22Rv1 (cell line): ENCODE results near the gene LRRC56.

Experiments
- CTCF ChIP-seq: fragments of 450-650 bp; IDR thresholded peaks from 2 replicates; pipeline ENCODE4 v1.5.1; 2017; ENCODE audit warnings: mild to moderate bottlenecking
- ZFX ChIP-seq: fragments of 450-650 bp; IDR thresholded peaks from 2 replicates; pipeline ENCODE4 v1.6.1; 2017; ENCODE audit warnings: antibody characterized with exemption, borderline replicate concordance

GRCh38 chr11:557328-558132 is 20.2 kb downstream of the LRRC56 start:
- TF ChIP-seq CTCF, result no peak
- TF ChIP-seq ZFX, result no peak
